HG02981 (cell line): ENCODE data around the gene CADPS2.
"Not testable (repeated sequence)": the region's sequence is repeated elsewhere in the genome, so short reads cannot be mapped to it uniquely, and the experiment has no call there.

Experiments
- ATAC-seq: cut with Tn5 transposase; IDR thresholded peaks from one replicate; pipeline ENCODE4 v1.9.1; 2021; ENCODE audit warnings: mild to moderate bottlenecking, moderate library complexity; ENCODE audit not compliant: unreplicated experiment

The CADPS2 gene

GRCh38 chr7:122677149-122677548, 209.1 kb downstream of the CADPS2 start:
- no peak for ATAC-seq

GRCh38 chr7:122676466-122676865, 209.8 kb downstream of the CADPS2 start:
- no peak for ATAC-seq

GRCh38 chr7:122675621-122676020, 210.6 kb downstream of the CADPS2 start:
- no peak for ATAC-seq

GRCh38 chr7:122675011-122675410, 211.2 kb downstream of the CADPS2 start:
- ATAC-seq, result no peak

GRCh38 chr7:122674502-122674901, 211.8 kb downstream of the CADPS2 start:
- ATAC-seq, result no peak

- ATAC-seq, result no peak
These were observed 212.3 kb downstream of the CADPS2 start for GRCh38 chr7:122673951-122674350.

GRCh38 chr7:122672536-122672935, 213.7 kb downstream of the CADPS2 start:
- ATAC-seq, result no peak

GRCh38 chr7:122663733-122664132, 222.5 kb downstream of the CADPS2 start:
- ATAC-seq, result no peak

- no peak for ATAC-seq
These were observed 227.4 kb downstream of the CADPS2 start for GRCh38 chr7:122658856-122659255.

GRCh38 chr7:122653685-122654084, 232.6 kb downstream of the CADPS2 start:
- no peak for ATAC-seq

- ATAC-seq, result no peak
These were observed 233.4 kb downstream of the CADPS2 start for GRCh38 chr7:122652876-122653275.

- no peak for ATAC-seq
These were observed 234.8 kb downstream of the CADPS2 start for GRCh38 chr7:122651451-122651850.

- ATAC-seq, result no peak
These were observed 243.0 kb downstream of the CADPS2 start for GRCh38 chr7:122643250-122643649.

- no peak for ATAC-seq
These were observed 247.8 kb downstream of the CADPS2 start for GRCh38 chr7:122638459-122638858.

GRCh38 chr7:122637784-122638183, 248.5 kb downstream of the CADPS2 start:
- no peak for ATAC-seq

GRCh38 chr7:122635481-122635880, 250.8 kb downstream of the CADPS2 start:
- not testable (repeated sequence) for ATAC-seq

GRCh38 chr7:122633472-122633871, 252.8 kb downstream of the CADPS2 start:
- ATAC-seq, result no peak

- no peak for ATAC-seq
These were observed 254.0 kb downstream of the CADPS2 start for GRCh38 chr7:122632238-122632637.

GRCh38 chr7:122629412-122629953, 256.8 kb downstream of the CADPS2 start:
- no peak for ATAC-seq

GRCh38 chr7:122628651-122629411, 257.4 kb downstream of the CADPS2 start:
- ATAC-seq, result no peak

GRCh38 chr7:122626785-122627184, 259.5 kb downstream of the CADPS2 start:
- ATAC-seq, result no peak

GRCh38 chr7:122622682-122623081, 263.6 kb downstream of the CADPS2 start:
- no peak for ATAC-seq

GRCh38 chr7:122619664-122620063, 266.6 kb downstream of the CADPS2 start:
- no peak for ATAC-seq
